Fibroblast of the aortic adventitia (primary cell): Measurements from ENCODE around the gene OR4E2. TPM values are rescaled to one million over a fixed set of nuclear protein-coding genes. Genes with fewer than 3 reads are reported as not detected.

ENCODE experiments used
- DNase-seq: peaks from one replicate; pipeline ENCODE4 v3.0.0-alpha.2; 2010; ENCODE audit warnings: low read depth
- H3K4me3 ChIP-seq: 2 replicates; pipeline ENCODE4 v1.5.1; 2011; ENCODE audit warnings: low read depth, mild to moderate bottlenecking, control low read depth, low read length, moderate library complexity
- total RNA-seq: library from RNA; depleted of rRNA; stranded (reverse); fragments of >200 nt; gene quantifications from 2 replicates; pipeline ENCODE4 v1.2.3, GENCODE V29; 2012; ENCODE audit warnings: low replicate concordance
- TF ChIP-seq, protein P1 (sequence below): IDR thresholded peaks from 2 replicates; pipeline ENCODE4 v1.5.1; 2011; ENCODE audit warnings: mild to moderate bottlenecking, low read length, control low read depth, inconsistent platforms; ENCODE audit not compliant: insufficient read depth

Gene OR4E2
- total RNA-seq, 1 donor, result not detected

DNA sequence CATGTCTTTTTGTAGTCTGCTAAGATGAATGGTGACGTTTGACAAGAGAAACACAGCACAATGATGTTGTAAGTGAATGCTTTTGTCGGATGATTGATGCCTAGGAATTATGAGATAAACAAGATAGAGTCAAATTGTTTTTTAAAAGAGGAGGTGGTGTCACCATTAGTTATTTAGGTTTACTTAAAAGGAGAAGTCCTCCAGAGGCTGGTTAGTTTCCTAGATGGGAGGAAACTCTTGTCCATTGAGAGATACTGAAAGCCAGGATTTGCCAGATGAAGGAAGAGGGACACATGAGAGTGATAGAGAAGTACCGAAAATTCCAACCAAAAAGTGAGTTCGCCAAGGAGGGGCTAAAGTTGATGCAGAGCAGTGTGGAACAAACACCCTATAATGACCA lies 18.8 kb upstream of the OR4E2 start, which contains the start of gene OR10G2:
OR10G2 (minus strand) TSS at position 101 of the 400 bp plus-strand sequence; CDS start at position 3, 98 bp downstream.
- DNase-seq, result no peak
- no peak within 1 kb of the TSS for H3K4me3 ChIP-seq
- TF ChIP-seq, protein P1, sequence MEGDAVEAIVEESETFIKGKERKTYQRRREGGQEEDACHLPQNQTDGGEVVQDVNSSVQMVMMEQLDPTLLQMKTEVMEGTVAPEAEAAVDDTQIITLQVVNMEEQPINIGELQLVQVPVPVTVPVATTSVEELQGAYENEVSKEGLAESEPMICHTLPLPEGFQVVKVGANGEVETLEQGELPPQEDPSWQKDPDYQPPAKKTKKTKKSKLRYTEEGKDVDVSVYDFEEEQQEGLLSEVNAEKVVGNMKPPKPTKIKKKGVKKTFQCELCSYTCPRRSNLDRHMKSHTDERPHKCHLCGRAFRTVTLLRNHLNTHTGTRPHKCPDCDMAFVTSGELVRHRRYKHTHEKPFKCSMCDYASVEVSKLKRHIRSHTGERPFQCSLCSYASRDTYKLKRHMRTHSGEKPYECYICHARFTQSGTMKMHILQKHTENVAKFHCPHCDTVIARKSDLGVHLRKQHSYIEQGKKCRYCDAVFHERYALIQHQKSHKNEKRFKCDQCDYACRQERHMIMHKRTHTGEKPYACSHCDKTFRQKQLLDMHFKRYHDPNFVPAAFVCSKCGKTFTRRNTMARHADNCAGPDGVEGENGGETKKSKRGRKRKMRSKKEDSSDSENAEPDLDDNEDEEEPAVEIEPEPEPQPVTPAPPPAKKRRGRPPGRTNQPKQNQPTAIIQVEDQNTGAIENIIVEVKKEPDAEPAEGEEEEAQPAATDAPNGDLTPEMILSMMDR, result no peak

DNA sequence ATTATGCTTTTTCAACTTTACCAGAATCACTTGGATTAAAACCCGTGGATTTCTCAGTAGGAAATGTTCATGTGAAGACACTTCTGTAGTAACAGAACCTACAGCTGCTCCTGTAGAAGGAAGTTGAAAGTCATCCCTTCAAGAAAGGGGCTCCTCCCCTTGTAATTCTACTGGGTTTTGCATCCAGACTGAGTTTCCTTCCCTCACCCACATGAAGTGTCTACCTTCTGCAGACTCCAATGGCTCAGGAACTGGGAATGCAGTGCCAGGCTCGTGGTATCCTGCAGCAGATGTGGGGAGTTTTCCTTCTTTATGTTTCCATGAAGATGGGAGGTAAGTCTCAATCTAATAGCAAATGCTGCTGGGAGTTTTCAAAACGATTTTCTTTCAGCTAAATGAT lies 11.0 kb upstream of the OR4E2 start:
- TF ChIP-seq, protein P1, result no peak
- no peak for DNase-seq
- no peak overlapping the region for H3K4me3 ChIP-seq

DNA sequence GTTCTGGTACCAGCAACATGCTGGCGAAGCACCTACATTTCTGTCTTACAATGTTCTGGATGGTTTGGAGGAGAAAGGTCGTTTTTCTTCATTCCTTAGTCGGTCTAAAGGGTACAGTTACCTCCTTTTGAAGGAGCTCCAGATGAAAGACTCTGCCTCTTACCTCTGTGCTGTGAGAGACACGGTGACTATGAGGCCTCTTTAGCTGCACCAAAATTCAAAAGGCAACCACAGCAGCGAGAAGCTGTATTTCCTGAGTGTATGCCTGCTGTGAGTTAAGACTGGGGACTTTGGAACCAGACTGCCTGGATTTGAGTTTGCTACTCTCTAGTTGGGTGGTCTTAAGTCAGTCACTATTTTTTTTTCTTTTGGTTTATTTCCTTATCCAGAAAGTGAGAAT lies 10.2 kb upstream of the OR4E2 start:
- TF ChIP-seq, protein P1, result no peak
- no peak overlapping the region for H3K4me3 ChIP-seq
- no peak for DNase-seq

DNA sequence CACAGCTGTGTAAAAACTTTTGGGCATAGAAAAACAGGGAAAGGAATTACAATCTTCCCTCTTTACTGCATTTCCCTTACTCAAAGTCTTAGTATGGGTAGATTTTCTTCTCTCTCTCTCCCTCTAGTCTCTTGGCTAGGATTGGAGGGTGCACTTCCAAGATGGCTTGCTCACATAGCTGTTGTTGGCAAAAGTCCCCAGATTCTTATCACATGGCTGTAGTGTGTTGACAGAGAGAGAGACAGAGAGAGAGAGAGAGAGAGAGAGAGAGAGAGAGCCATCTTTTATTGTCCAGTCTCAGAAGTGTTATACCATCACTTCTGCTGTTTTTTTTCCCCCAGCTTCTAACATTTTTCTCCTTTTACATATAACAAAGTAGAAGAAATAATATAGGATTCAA lies 6.3 kb upstream of the OR4E2 start:
- H3K4me3 ChIP-seq, result no peak overlapping the region
- peak; percentile 30 for DNase-seq
- TF ChIP-seq, protein P1, result no peak

DNA sequence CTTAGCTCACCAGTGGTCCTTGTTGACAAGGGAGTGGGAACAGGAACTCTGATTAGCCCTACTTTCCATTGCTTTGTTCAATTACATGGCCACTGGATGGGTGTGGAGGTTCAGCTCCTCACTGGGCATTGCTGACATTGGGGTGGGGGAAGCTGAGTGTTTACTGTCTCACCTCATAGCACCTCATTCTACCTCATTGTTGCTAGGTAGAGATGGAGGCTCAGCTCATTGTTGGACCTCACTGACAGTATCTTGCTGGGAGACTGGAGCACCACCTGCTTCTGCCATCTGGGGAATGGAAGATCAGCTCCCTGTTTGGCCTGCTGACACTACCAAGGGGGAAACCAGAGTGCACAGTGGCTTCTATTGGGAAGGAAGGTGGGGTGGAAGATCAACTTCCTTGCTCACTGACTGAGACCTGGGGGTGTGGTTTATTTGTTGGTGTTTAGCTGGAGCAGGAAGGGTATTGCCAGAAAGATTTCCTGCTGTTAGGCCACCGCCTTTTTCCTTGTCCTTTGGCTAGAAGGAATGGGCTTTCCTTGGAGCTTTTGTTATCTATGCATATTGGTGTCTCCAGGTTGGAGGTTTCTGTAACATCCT lies 1.3 kb upstream of the OR4E2 start:
- no peak for DNase-seq
- TF ChIP-seq, protein P1, result no peak
- no peak overlapping the region for H3K4me3 ChIP-seq

DNA sequence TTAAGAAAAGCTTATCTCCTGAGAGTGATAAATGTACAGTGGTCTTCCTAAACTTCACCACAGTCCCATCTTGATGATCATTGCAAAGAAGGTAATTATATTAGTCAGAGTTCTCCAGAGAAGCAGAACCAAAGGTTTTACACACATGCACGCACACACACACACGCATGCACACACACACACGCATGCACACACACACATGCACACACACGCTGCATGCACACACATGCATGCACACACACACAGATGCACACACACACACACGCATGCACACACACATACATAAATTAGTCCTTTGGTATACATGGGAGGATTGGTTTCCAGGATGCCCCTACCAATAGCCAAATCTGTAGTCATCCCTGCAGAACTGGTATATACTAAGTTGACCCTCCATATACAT lies 580 bp downstream of the OR4E2 start:
- H3K4me3 ChIP-seq, result no peak overlapping the region
- DNase-seq, result no peak
- TF ChIP-seq, protein P1, result no peak

DNA sequence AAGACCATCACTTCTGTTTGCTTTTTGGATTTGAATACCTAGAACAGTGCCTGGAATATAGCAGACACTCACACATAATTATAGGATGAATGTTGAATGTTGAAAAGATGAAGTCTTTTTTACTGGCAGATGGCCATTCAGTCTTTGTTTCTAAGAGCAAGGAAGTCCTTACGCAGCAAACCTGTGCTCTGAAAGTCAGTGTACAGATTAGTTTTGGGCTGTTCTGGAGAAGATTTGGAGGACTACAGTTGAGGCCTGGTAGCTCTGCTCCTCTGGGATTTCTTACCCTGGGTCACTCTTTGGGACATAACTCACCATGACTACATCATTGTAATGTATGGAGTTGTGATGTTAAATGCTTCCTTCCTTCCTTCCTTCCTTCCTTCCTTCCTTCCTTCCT lies 3.3 kb downstream of the OR4E2 start:
- no peak overlapping the region for H3K4me3 ChIP-seq
- TF ChIP-seq, protein P1, result no peak
- no peak for DNase-seq
